ENCODE data around the gene KAZN.

The KAZN gene

DNA sequence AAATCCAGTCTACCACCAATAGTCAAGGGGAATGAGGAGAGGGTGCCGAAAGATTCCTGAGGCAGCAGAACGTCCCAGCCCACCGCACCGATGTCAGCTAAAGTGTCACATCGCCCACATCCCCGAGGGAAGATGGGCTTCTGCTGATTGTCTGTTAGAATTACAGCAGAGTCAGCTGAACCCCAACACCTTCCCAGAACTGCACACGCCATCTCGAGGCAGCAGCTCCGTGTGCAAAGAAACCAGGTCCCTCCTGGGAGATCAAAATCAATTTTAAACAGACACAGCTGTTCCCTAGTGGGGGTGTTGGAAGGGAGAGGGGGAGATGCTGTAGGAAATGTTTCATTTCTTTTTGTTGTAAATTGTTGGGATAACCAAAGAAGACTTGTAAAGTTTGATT is 12.8 kb upstream of the KAZN start:
- no peak for DNase-seq (ENCODE audit: low read depth in 2 of 2, low spot score in 1 of 2)

DNA sequence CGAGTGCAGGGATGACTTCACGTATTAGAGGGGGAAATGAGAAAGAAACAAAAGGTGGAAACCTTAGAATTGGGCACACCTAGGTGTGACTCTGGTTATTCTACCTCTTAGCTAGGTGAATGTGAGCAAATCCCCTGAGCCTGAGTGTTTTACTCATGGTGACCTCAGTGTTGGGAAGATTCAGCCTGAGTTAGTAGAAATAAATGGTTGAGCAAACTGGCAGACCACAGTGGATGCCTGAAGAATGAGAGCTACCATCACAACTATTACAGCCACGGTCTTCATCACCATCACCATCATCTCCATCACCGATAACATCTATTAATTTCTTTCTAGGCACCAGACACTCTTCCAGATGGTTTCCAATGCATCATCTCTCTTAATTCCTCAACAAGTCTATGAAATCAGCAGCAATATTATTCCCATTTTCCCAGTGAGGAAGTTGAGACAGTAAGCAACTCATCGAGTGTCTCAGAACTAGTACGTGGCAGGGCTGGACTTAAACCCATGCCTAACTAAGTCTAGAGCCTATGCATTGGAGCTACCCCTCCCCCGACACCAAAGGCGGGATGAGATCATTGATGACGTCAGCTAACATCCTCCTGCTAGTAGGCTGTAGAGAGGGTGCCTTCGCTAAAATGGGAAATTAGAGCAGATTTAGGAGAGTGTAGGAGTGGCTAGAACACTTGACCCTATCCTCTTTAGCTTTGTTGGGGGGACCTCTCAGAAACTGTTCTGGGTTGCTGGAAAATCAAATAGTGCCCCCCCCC is 7.9 kb upstream of the KAZN start:
- DNase-seq (ENCODE audit: low read depth in 2 of 2, low spot score in 1 of 2) = no peak

DNA sequence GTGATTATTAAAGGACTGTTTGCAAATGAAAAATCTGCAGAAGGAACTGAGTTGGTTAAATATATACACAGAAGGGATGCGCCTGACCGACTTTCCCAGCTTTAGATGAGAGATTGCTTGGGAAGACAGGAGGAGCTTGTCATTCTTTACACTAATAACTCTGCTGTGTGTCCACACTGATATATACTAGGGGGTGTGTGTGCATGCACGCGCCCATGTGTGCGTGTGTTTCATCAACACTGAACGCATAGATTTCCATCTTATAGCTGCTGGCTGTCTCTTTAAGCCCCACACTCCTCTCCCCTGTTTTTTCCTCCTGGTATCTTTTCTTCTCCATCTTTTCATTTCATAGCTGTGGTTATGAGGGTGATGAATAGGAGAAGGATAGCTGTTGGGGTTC is 6.9 kb upstream of the KAZN start:
- no peak for DNase-seq (ENCODE audit: low read depth in 2 of 2, low spot score in 1 of 2)

DNA sequence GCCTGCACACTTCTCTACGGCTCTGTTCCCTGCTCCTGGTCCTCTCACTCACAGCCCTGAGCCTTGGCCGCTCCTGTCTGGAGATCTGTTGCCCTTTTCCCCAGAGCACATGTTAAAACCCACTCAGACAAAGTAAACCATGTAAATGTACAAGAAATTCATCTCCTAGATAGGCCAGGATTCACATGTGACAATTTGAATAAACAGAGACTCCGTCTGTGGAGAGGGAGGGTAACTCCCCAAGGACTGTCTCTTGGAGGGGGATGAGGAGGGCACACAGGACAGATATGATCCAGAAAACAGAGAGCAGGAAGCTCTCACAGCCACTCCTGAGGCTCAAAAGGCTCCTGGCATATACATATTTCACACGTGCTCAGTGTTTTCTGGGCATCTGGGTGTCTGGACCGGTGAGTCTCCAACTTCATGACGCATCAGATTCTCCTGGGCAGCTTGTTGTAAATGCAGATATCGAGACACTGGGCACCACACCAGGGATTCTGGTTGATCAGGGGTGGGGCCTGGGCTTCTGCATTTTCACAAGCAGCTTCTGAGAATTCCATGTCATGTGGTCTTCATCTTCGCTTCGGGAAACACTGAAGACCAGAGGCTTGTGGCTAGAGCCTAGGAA is 6.4 kb upstream of the KAZN start:
- DNase-seq (ENCODE audit: low read depth in 2 of 2, low spot score in 1 of 2) = no peak

DNA sequence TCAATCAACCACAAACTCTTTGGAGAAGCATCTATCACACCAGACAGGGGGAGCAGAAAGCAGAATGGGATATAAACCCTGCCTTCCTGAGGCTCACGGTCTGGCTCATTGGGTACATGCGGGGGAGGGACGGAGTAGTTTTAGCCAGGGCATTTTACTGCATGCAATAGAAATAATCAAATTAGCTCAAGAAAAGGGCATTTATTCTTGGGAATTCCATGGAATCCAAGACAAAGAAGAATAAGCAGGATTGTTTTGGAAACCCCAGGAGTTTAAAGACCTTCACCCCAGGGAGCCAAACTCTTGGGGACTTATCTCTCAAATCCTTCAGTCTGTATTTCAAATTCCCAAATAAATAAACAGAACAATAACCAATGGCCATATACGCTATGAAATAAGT is 5.2 kb upstream of the KAZN start:
- no peak for DNase-seq (ENCODE audit: low read depth in 2 of 2, low spot score in 1 of 2)

DNA sequence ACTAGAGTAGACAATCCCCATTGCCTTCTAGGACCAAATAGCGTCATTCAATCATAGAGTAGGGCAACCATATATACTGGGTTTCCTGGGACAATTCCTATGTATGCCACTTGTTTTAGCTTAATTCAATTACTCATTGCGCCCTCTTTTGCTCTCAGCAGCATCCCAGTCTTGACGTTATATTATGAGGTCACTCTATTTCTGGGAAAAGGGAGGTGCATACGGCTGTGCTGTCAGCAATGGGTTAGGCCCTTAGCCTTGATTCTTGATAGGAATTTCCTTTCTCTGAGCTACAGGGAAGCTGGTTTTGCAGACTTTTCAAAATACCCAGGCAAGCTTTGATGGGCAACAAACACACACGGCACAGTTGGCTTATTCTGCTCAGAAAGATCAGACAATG is 4.4 kb upstream of the KAZN start:
- no peak for DNase-seq (ENCODE audit: low read depth in 2 of 2, low spot score in 1 of 2)

DNA sequence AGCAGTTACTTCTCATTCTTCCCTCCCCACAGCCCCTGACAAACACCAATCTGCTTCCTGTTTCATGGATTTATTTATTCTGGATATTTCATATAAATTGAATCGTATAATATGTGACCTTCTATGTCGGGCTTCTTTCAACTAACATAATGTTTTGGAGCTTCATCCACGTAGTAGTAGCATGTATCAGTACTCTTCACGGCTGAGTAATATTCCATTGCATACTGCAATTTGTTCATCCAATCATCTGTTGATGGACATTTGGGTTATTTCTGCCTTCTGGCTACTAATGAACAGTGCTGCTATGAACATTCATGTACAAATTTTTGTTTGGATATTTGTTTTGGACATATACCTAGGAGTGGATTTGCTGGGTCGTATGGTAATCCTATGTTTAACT is 1.9 kb upstream of the KAZN start:
- DNase-seq (ENCODE audit: low read depth in 2 of 2, low spot score in 1 of 2) = no peak

DNA sequence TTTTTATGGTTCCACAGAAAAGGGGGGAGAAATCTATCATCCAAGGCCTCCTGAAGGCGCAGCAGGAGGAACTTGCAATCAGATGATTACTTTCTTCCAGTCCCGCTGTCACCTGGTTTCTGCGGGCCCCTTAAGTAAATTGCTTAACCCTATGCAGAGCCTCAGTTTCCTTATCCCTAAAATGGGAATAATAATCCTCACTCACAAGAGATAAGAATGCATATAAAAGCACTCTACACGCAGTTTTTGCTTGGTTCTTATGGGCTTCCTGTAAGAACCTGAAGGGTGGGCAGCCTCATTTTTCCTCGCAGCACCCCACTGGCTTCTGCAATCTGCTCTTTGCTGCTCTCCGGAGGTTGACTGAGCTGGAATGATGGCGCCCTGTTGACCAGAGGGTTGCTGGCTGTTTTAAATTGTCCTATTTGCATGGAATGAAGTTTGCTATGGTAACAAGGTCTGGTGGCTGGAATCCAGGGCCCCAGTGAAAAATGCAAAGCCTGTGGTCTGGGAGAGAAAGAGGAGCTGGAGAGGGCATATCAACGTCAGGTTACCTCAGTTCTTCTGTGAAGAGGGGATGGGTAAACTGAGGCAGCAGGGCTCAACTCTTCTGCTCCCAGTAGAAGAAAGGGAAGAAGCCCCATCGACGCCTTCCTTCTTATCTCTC is 1.0 kb upstream of the KAZN start:
- DNase-seq (ENCODE audit: low read depth in 2 of 2, low spot score in 1 of 2) = no peak

DNA sequence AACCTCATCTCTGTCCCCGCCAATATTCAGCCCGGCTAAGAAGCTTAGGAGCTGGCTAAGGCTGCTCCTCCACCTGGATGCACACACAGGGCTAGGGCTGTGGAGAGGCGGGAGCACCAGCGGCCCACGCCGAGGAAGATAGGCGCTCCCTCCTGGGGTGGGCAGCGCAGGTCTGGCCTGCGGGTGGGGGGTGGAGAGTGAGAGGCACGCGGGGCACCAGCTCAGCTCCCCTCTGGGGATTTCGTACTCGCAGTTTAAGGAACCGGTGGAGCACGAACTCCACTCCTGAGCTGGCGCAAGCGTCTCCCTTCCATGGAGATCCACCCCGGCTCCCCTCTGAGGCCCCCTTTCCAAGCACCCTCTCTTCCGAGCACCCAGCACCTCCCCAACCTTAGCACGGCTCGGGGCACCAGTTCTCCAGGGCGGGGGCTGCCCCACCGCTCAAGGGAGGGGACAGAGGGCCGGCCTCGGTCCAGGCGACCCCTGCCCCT is 433 bp upstream of the KAZN start:
- no peak for DNase-seq (ENCODE audit: low read depth in 2 of 2, low spot score in 1 of 2)

DNA sequence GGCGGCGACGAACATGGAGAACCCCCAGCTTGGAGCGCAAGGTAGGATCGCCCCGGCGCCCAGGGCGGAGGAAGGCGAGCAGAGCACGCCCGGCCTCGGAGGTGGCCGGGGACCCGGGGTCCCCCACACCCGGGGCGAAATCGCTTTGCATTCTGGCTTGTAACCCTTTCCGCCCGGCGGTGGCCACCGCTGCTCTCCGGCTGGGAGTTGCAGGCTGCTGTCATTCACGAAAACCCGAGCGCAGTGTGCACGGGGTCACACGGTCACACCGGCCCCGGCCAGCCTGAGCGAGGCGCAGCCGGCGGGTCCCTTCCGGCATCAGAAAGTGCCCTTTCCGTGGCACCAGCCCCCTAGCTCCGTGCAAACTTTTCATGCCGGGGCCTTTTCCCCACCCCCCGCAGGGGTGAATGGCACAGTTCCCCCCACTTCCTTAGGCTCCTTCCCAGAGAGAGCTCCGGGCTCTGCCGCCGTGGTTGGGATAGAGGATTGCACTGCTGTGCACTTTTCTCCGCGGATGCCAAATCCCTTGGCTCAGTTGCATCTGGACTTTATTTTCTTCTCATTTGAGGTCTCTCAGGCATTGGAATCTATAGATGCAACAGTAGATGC is 802 bp downstream of the KAZN start:
- no peak for DNase-seq (ENCODE audit: low read depth in 2 of 2, low spot score in 1 of 2)

DNA sequence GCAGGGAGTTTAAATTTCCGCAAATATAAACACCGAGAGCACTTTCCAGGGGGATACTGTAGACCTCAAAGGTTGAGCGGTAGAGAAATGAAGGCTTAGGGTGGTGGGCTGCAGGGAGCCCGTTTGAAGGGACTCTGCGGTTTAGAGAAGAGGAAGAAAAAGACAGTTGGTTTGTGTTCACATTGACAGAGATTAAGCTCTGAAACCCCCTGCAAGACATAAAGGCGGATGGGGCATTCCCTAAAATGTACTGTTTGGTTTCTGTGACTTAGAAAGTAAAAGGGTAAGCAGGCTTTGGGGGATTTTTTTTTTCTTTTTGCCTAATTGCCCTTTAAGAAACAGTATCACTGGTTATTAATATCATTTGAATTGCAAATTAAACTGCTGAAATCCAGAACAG is 1.3 kb downstream of the KAZN start:
- DNase-seq (ENCODE audit: low read depth in 2 of 2, low spot score in 1 of 2) = no peak

DNA sequence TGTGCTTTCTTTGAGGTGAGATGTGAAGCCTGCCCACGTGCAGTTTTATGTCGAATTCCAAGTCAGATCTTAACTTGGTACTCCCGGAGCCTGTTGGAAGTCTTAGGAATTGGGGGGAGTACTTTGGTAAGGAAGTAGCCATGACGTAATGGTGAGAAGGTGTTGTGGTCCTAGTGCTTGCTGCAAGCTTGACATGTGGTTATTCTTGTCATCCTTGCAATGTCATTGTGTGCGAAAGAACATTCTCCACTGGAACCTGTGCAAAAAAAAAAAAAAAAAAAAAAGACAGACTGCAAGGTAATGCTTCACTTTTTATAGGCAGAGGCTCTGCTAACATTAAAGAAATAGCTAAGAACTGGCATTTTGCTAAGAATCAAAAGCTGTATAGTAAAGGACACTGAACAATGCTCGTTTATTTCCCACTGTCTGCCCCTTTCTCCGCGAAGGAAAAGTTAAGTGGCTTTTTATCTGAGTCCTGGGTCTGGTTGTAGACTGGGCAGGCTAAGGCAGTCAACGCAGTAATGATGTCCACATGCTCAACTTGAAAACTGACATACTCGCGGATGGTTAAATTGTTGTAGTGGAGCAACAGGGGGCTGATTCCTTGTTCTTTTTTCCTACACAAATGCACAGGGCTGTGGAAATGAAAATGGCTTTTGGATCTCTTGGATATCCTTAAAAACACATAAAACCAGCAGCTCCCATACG is 2.1 kb downstream of the KAZN start:
- no peak for DNase-seq (ENCODE audit: low read depth in 2 of 2, low spot score in 1 of 2)

DNA sequence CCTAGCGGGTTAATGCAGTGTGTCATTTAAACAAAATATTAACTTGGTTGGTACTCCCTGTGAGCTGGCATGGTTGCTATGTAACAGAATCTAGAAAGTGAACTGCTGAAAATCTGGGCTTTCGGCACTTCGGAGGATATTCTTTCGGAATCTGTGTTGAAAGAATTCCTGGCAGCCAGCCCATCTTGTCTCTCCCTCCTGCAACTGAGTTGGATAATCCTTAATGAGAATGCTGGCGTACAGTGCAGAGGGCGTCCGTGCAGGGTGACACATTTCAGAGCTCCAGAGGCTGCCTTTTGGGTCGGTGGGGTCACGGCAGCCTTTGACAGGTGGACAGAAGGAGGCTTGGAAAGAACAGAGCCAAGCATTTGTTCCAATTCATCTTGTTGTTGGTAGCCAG is 3.7 kb downstream of the KAZN start:
- no peak for DNase-seq (ENCODE audit: low read depth in 2 of 2, low spot score in 1 of 2)

DNA sequence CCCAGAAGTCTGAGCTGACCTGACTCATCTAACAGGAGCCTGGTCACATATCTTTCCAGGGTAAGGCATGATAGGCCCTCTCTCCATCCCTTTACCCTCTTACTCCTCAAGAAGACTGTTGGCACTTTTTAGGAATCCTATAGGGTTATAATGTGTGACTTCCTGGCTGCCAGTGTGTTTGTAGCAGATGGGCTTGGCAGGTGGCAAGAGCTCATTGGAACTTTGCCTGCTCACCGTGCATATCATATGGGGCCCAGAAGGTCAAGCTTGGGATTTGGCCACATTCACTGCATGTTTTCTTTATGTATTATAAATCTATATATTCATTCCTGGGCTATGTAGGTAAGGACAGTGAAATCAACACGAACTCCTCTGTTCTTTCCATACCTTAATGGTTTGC is 5.2 kb downstream of the KAZN start:
- DNase-seq (ENCODE audit: low read depth in 2 of 2, low spot score in 1 of 2) = no peak

DNA sequence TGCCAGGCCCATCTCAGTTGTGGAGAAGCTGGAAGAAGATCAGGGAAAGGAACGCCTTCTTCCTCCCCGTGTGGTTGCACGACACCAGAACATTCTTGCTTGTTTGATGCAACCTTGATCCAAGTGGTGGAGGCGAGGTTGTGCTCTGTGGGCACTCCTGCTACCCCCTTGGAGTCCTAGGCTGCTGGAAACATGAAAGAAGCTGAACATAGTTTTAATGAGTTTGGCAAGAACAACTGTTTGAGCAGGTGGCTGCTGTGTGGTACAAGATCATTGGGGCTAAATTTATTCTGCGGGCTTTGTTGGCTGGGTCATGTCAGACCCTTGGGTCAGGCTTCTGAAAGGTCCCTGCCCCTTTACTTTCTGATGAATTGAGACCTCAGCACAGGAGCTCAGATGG is 5.9 kb downstream of the KAZN start:
- DNase-seq (ENCODE audit: low read depth in 2 of 2, low spot score in 1 of 2) = no peak

DNA sequence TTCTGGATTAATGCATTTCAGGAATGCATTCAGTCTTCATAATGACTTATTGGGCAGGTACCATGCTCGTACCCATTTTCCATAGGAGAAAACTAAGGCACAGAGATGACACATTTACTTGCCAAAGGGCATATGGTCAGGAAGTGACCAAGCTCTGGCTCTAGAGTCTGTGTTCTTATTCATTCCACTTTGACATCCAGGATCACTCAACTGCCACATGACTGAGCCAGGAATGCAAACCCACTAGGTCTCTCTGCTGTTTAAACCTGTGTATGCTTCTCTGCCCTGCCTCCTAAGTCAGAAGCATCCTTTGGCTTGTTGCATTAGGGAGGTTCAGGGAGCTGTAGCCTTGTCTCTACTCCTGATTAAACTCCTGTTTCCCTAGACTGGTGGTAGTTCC is 7.5 kb downstream of the KAZN start:
- DNase-seq (ENCODE audit: low read depth in 2 of 2, low spot score in 1 of 2) = no peak

DNA sequence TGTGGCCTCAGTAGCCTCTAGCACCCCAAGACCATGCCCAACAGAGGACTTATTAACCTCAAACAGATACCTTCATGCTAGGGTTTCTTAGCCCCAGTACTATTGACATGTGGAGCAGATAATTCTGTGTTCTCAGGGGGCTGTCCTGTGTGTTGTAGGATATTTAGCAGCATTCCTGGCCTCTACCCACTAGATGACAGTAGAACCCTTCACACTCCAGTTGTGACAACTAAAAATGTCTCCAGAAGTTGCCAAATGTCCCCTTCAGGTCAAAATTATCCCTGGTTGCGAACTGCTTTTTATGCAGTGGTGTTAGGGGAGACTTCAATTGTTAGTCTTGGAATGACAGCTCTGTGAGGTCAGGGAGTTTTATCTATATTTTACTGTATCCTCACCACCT is 8.1 kb downstream of the KAZN start:
- no peak for DNase-seq (ENCODE audit: low read depth in 2 of 2, low spot score in 1 of 2)

DNA sequence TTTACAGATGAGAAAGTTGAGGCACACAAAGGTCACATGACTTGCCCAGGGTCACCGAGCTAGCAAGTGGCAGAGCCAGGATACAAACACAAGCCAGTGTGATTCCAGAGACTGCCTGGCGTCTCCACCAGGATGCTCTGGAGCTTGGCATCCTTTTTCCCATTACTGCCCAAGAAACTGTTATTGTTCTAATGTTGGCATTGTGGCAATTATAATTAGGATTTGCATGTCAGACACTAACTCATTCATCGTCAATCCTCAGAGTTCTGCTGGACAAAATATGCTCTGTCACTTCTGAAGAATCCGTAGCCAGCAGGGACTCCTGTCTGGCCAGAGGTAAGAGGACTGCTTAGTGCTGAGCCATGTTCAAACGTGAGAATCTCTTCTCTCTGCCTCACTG is 8.8 kb downstream of the KAZN start:
- no peak for DNase-seq (ENCODE audit: low read depth in 2 of 2, low spot score in 1 of 2)

DNA sequence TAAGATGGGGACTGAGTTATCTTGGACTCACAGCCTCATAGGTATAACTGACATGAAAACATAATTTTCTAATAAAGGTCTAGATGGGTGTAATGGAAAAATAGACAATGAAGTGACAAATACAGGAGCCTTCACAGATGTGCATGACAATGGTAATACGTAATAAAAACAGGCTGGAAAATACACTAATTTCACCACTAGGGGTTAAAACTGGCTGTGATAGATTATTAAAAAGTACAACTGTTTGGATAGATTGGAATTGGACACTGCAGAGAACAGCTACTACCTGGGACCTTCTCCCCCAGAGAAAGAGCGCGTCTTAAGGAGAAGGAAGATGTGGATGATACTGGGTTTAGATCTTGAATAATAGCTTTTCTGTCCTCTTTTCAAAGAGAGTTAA is 9.8 kb downstream of the KAZN start:
- DNase-seq (ENCODE audit: low read depth in 2 of 2, low spot score in 1 of 2) = no peak

DNA sequence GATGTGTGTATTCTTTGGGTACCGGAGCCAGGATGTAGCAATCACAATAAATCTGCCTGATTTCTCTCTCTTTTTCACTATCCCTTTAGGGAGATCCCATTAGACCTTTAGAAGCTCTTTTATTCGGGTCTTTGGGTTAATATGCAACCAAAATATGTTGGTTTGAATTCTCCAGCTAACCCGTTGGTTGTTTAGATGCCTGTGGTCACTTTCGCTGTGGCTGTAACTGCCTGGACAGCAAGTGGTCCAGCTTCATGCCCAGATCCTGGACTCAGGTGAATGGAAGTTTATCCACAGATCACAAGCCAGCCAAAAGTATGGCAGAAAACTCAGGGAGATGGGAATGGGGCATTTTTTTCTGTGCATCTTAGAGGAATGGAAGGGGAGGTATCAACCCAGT is 12.3 kb downstream of the KAZN start:
- DNase-seq (ENCODE audit: low read depth in 2 of 2, low spot score in 1 of 2) = no peak

DNA sequence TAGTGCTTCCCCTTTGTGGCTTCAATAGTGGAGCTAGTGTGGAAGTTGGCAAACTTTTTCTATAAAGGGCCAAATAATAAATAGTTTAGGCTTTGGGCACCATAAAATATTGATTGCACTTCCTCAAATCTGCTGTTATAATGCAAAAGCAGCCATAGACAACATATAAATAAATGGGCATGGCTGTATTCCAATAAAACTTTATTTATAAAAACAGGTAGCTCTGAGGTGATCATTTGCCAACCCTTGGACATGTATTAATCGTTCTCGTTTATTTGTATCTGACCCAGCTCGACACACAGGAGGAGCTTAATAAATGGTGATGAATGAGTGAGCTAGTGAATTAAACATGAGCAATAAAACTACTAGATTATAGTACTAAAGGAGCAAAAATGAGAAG is 13.3 kb downstream of the KAZN start:
- DNase-seq (ENCODE audit: low read depth in 2 of 2, low spot score in 1 of 2) = no peak

Data from stimulated activated CD8-positive, alpha-beta memory T cell treated with anti-CD3 and anti-CD28 coated beads, Interleukin-4, amount 100 ng/mL, for 4 hours (primary cell).